ENCODE measurements around the gene GREB1.

DNA sequence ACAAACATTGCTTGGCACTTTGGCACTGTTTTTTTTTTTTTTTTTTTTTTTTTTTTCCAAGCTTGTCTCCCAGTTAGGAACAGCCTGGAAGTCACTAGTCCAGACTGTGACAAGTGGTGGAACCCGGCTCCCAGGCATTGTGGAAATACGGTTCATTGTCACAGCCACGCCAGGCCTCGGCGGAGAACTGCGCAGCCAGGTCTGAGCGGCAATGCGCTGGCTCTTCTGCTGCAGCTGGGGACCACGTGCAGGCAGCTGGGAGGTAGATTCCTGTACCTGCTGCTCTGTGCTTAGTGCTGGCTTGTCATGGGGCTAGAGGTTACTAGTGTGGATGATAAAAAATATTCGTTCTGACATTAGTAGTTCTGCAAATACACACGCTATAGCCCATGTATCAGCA, 131.2 kb downstream of the GREB1 start:
- TF ChIP-seq, protein P1, sequence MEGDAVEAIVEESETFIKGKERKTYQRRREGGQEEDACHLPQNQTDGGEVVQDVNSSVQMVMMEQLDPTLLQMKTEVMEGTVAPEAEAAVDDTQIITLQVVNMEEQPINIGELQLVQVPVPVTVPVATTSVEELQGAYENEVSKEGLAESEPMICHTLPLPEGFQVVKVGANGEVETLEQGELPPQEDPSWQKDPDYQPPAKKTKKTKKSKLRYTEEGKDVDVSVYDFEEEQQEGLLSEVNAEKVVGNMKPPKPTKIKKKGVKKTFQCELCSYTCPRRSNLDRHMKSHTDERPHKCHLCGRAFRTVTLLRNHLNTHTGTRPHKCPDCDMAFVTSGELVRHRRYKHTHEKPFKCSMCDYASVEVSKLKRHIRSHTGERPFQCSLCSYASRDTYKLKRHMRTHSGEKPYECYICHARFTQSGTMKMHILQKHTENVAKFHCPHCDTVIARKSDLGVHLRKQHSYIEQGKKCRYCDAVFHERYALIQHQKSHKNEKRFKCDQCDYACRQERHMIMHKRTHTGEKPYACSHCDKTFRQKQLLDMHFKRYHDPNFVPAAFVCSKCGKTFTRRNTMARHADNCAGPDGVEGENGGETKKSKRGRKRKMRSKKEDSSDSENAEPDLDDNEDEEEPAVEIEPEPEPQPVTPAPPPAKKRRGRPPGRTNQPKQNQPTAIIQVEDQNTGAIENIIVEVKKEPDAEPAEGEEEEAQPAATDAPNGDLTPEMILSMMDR (IDR thresholded peaks at IDR 0.05; ENCODE audit: poor library complexity, severe bottlenecking): no peak
- TF ChIP-seq POLR2AphosphoS5 (IDR thresholded peaks at IDR 0.05) (no peak), EP300 (conservative IDR thresholded peaks at IDR 0.05; ENCODE audit: poor library complexity, severe bottlenecking) (no peak), TAF1 (IDR thresholded peaks at IDR 0.05; ENCODE audit: low read depth) (no peak)
- TF ChIP-seq, protein P2, sequence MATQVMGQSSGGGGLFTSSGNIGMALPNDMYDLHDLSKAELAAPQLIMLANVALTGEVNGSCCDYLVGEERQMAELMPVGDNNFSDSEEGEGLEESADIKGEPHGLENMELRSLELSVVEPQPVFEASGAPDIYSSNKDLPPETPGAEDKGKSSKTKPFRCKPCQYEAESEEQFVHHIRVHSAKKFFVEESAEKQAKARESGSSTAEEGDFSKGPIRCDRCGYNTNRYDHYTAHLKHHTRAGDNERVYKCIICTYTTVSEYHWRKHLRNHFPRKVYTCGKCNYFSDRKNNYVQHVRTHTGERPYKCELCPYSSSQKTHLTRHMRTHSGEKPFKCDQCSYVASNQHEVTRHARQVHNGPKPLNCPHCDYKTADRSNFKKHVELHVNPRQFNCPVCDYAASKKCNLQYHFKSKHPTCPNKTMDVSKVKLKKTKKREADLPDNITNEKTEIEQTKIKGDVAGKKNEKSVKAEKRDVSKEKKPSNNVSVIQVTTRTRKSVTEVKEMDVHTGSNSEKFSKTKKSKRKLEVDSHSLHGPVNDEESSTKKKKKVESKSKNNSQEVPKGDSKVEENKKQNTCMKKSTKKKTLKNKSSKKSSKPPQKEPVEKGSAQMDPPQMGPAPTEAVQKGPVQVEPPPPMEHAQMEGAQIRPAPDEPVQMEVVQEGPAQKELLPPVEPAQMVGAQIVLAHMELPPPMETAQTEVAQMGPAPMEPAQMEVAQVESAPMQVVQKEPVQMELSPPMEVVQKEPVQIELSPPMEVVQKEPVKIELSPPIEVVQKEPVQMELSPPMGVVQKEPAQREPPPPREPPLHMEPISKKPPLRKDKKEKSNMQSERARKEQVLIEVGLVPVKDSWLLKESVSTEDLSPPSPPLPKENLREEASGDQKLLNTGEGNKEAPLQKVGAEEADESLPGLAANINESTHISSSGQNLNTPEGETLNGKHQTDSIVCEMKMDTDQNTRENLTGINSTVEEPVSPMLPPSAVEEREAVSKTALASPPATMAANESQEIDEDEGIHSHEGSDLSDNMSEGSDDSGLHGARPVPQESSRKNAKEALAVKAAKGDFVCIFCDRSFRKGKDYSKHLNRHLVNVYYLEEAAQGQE (IDR thresholded peaks at IDR 0.05; ENCODE audit: borderline replicate concordance): no peak

Measured in neural cell (in vitro differentiated cells).